Measurements from ENCODE around the gene ARHGAP27. TPM values are rescaled to one million over a fixed set of nuclear protein-coding genes. Genes with fewer than 3 reads are reported as not detected.
A peak's percentile ranks its signal among the peaks of the same experiment; 100 is the strongest.

ARHGAP27 gene
- total RNA-seq, 1 experiment from 2014 or later, result 0.17 TPM

- no peak for TF ChIP-seq CTCF (conservative IDR thresholded peaks at IDR 0.05; ENCODE audit: low read depth, low read length)
- TF ChIP-seq EZH2 (IDR thresholded peaks at IDR 0.05; ENCODE audit: borderline replicate concordance, low read depth, low read length, poor library complexity, severe bottlenecking), result no peak
- intact Hi-C loops (cut with micrococcal nuclease; ENCODE audit: unreplicated experiment), result no loop called here
- Histone ChIP-seq H3K27me3 (replicated peaks; ENCODE audit: insufficient read depth, low read depth, low read length, poor library complexity) (no peaks in the 10 kb centered on the region), H3K36me3 (ENCODE audit: insufficient read depth, low read length, poor library complexity, severe bottlenecking) (no peaks in the 10 kb centered on the region), H3K9me3 (ENCODE audit: low read depth, low read length, poor library complexity, severe bottlenecking) (no peaks in the 10 kb centered on the region), H3K27ac (ENCODE audit: low read depth, low read length, poor library complexity, severe bottlenecking) (no peak overlapping the region), H3K4me1 (ENCODE audit: insufficient read depth, low read length, poor library complexity, severe bottlenecking) (peaks cover 7% of the 10 kb centered on the region), H3K4me3 (ENCODE audit: low read depth, low read length, poor library complexity, severe bottlenecking) (no peak overlapping the region)
- no peak for DNase-seq (ENCODE audit: low spot score)
- CTCF ChIA-PET, result no interaction called here
- POLR2A ChIA-PET (ENCODE audit: low non-redundant PET), result no interaction called here
- no TSS peak for BruUV-seq (replicated peaks)
These were observed 66.0 kb downstream of the ARHGAP27 start for GRCh38 chr17:45366691-45367090.

- Histone ChIP-seq H3K36me3 (ENCODE audit: insufficient read depth, low read length, poor library complexity, severe bottlenecking) (no peaks in the 10 kb centered on the region), H3K9me3 (ENCODE audit: low read depth, low read length, poor library complexity, severe bottlenecking) (no peaks in the 10 kb centered on the region), H3K4me3 (ENCODE audit: low read depth, low read length, poor library complexity, severe bottlenecking) (no peak overlapping the region), H3K27me3 (replicated peaks; ENCODE audit: insufficient read depth, low read depth, low read length, poor library complexity) (no peaks in the 10 kb centered on the region), H3K4me1 (ENCODE audit: insufficient read depth, low read length, poor library complexity, severe bottlenecking) (peaks cover 1% of the 10 kb centered on the region), H3K27ac (ENCODE audit: low read depth, low read length, poor library complexity, severe bottlenecking) (no peak overlapping the region)
- DNase-seq (ENCODE audit: low spot score), result no peak
- intact Hi-C loops (cut with micrococcal nuclease; ENCODE audit: unreplicated experiment), result no loop called here
- ChIA-PET CTCF (no interaction called here), POLR2A (ENCODE audit: low non-redundant PET) (no interaction called here)
- no TSS peak for BruUV-seq (replicated peaks)
- no peak for TF ChIP-seq CTCF (conservative IDR thresholded peaks at IDR 0.05; ENCODE audit: low read depth, low read length)
These were observed 66.6 kb downstream of the ARHGAP27 start for GRCh38 chr17:45366049-45366448.

- Histone ChIP-seq H3K4me3 (ENCODE audit: low read depth, low read length, poor library complexity, severe bottlenecking) (no peak overlapping the region), H3K36me3 (ENCODE audit: insufficient read depth, low read length, poor library complexity, severe bottlenecking) (no peaks in the 10 kb centered on the region), H3K9me3 (ENCODE audit: low read depth, low read length, poor library complexity, severe bottlenecking) (no peaks in the 10 kb centered on the region), H3K4me1 (ENCODE audit: insufficient read depth, low read length, poor library complexity, severe bottlenecking) (no peaks in the 10 kb centered on the region), H3K27ac (ENCODE audit: low read depth, low read length, poor library complexity, severe bottlenecking) (no peak overlapping the region), H3K27me3 (replicated peaks; ENCODE audit: insufficient read depth, low read depth, low read length, poor library complexity) (no peaks in the 10 kb centered on the region)
- intact Hi-C loops (cut with micrococcal nuclease; ENCODE audit: unreplicated experiment), result no loop called here
- ChIA-PET CTCF (no interaction called here), POLR2A (ENCODE audit: low non-redundant PET) (no interaction called here)
- peak; percentile 30 for DNase-seq (ENCODE audit: low spot score)
- no TSS peak for BruUV-seq (replicated peaks)
- TF ChIP-seq EZH2 (IDR thresholded peaks at IDR 0.05; ENCODE audit: borderline replicate concordance, low read depth, low read length, poor library complexity, severe bottlenecking) (no peak), CTCF (conservative IDR thresholded peaks at IDR 0.05; ENCODE audit: low read depth, low read length) (no peak)
These were observed 67.9 kb downstream of the ARHGAP27 start for GRCh38 chr17:45364531-45365390.
